Upper lobe of right lung (tissue), 1 donor: ENCODE data around the gene CRHR1. TPM values are rescaled to one million over a fixed set of nuclear protein-coding genes. Genes with fewer than 3 reads are reported as not detected.

ENCODE experiments used
- total RNA-seq: library from RNA; stranded (reverse); fragmentation: NEBNext Ultra II Directional; extraction: Animal tissue kit (Norgen Biotek cat#: 25700); gene quantifications from one replicate; pipeline ENCODE4 v1.2.1, GENCODE V29; 2021
- donor health status: DM: no; HTN: yes; CAD: no; lungs with severe emphysema.

Gene CRHR1
- total RNA-seq, 1 donor from 2014 or later, result not detected

Other genes with a start within 250 kb of the CRHR1 start
- not detected for gene SPPL2C, start 60.6 kb downstream of the CRHR1 start, total RNA-seq
- 5.1 TPM for gene MAPT, start 110.2 kb downstream of the CRHR1 start, total RNA-seq
- gene STH, start 214.9 kb downstream of the CRHR1 start, total RNA-seq, result not detected